ENCODE data around the gene ZNF184. TPM values are rescaled to one million over a fixed set of nuclear protein-coding genes. Genes with fewer than 3 reads are reported as not detected.

Gene ZNF184
- total and polyA plus RNA-seq, 10 of the 15 experiments (the other 5 are each of a cell fraction or from before 2014, with no cell fraction given) = 4.1 to 15.1 (median 8.3) TPM

DNA sequence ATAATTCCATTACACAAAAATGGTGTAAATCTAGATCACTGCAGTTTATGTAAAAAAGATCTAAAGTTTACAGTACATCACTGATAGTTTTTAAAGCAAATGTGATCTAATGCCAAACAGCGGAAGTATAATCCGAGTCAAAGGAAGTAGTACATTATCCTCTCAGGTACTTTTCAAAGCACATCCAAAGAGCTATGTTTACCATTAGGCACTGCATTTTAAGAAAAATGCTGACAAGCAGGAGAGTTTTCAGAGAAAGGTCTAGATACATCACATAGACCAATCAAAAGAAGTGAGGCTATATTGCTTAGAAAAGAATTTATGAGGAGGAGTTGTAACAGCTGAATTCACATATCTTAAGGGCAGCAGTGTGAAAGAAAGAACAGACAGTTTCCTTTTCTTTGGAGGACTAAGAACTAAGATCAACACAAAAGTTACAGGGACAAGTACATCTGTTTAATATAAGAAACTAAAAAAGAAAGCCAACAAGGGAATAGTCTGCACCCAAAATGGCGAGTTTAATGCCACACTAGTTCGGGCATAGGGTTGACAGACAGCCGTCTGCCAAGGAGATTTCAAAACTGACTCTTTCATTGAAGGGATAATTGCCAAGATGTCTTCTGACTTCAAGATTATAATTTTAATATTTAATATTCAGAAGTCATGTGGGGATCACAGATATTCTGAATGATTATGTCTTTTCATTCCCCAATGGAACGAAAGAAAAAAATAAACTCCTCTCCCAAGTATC, 1.4 kb downstream of the ZNF184 start:
- no peak for ATAC-seq
- FAIRE-seq = no peak
- BruUV-seq (replicated peaks) = TSS peak; percentile 76
- Histone ChIP-seq H3K4me2 (ENCODE audit: control insufficient read depth, insufficient read depth) (peak overlapping the region; percentile 77), H4K20me1 (ENCODE audit: control insufficient read depth, insufficient read depth) (no peaks in the 10 kb centered on the region), H3K9ac (ENCODE audit: control insufficient read depth, insufficient read depth, low read length) (peak overlapping the region; percentile 82), H3K79me2 (ENCODE audit: control insufficient read depth, insufficient read depth, low read length) (peaks cover 31% of the 10 kb centered on the region), H3K36me3 (ENCODE audit: control insufficient read depth in 2 of 2, insufficient read depth in 2 of 2, low read length in 1 of 2) (peaks cover 0 to 10% of the 10 kb centered on the region in 2 experiments; a peak in 2 of 4 replicates), H3K27ac (ENCODE audit: control insufficient read depth, insufficient read depth) (peak overlapping the region; percentile 85), H3K27me3 (replicated peaks in 1 of 2; ENCODE audit: control insufficient read depth in 2 of 2, insufficient read depth in 2 of 2, low read length in 1 of 2) (no peaks in the 10 kb centered on the region), H3K4me3 (peak overlapping the region; percentile 97), H2AFZ (ENCODE audit: control insufficient read depth, low read depth, low read length) (peak overlapping the region; percentile 95), H3K4me1 (ENCODE audit: control insufficient read depth, insufficient read depth, low read length) (0 out of 2 replicates have a peak, but pooled peaks cover 3% of the 10 kb centered on the region), H3K9me3 (replicated peaks; ENCODE audit: control insufficient read depth, insufficient read depth, low read length) (peaks cover 8% of the 10 kb centered on the region)
- 36% methylated on average over 6 of the region's 6 CpGs for WGBS (ENCODE audit: insufficient coverage, insufficient replicate concordance, low lambda C conversion rate, missing lambda C conversion rate)
- no peak for DNase-seq (ENCODE audit: low read depth, low spot score)
- TF ChIP-seq PKNOX1 (IDR thresholded peaks at IDR 0.05) = peak; percentile 67
- TF ChIP-seq HDGF (IDR thresholded peaks at IDR 0.05) = no peak
- in situ Hi-C loops (cut with MboI) = loop anchor here (10.0 kb wide), 2 partner anchors 423 to 1147 kb away; a partner anchor contains a TSS
- RAD21 ChIA-PET (ENCODE audit: unreplicated experiment) = interaction anchor here (1.0 kb wide), 1 partner anchor 1257 kb away, joined by 3 read pairs; no protein-coding TSS in a partner anchor
- POLR2A ChIA-PET = interaction anchor here (0.7 kb wide), 1 partner anchor 307 kb away, joined by 3 read pairs; no protein-coding TSS in a partner anchor
- SMC1A ChIA-PET (ENCODE audit: uncharacterized antibody, unreplicated experiment) = interaction anchor here (0.7 to 2.0 kb wide), 3 partner anchors 8 to 316 kb away, joined by 3 to 5 read pairs (median 3); no protein-coding TSS in a partner anchor
- CTCF ChIA-PET = interaction anchor here (1.0 to 1.7 kb wide), 5 partner anchors 8 to 425 kb away, joined by 3 to 7 read pairs (median 4); no protein-coding TSS in a partner anchor
- intact Hi-C loops (cut with micrococcal nuclease; ENCODE audit: unreplicated experiment) = loop anchor here (2.0 to 10.0 kb wide), 3 partner anchors 283 to 1147 kb away; a partner anchor contains a TSS

- CTCF ChIA-PET = interaction anchor here (1.2 to 1.4 kb wide), 2 partner anchors 9 to 28 kb away, joined by 5 read pairs; no protein-coding TSS in a partner anchor
- SMC1A ChIA-PET (ENCODE audit: uncharacterized antibody, unreplicated experiment) = interaction anchor here (0.9 to 2.0 kb wide), 2 partner anchors 9 to 16 kb away, joined by 3 to 5 read pairs; no protein-coding TSS in a partner anchor
- intact Hi-C loops (cut with micrococcal nuclease; ENCODE audit: unreplicated experiment) = loop anchor here (10.0 kb wide), 2 partner anchors 425 to 1145 kb away; a partner anchor contains a TSS
- peaks cover 31% of the 10 kb centered on the region for H3K79me2 ChIP-seq (ENCODE audit: control insufficient read depth, insufficient read depth, low read length)
- H4K20me1 ChIP-seq (ENCODE audit: control insufficient read depth, insufficient read depth) = no peaks in the 10 kb centered on the region
- 59% methylated on average over 2 of the region's 2 CpGs for WGBS (ENCODE audit: insufficient coverage, insufficient replicate concordance, low lambda C conversion rate, missing lambda C conversion rate)
- in situ Hi-C loops (cut with MboI) = loop anchor here (10.0 kb wide), 2 partner anchors 425 to 1145 kb away; a partner anchor contains a TSS
- RAD21 ChIA-PET (ENCODE audit: unreplicated experiment) = interaction anchor here (0.6 to 1.0 kb wide), 3 partner anchors 34 to 140 kb away, joined by 3 to 4 read pairs (median 3); partner anchors contain the start of gene ZNF391
- no peaks in the 10 kb centered on the region for H3K27me3 ChIP-seq (replicated peaks in 1 of 2; ENCODE audit: control insufficient read depth in 2 of 2, insufficient read depth in 2 of 2, low read length in 1 of 2)
- H3K36me3 ChIP-seq (ENCODE audit: control insufficient read depth in 2 of 2, insufficient read depth in 2 of 2, low read length in 1 of 2) = peaks cover 0 to 16% of the 10 kb centered on the region in 2 experiments; a peak in 2 of 4 replicates
- H3K9me3 ChIP-seq (replicated peaks; ENCODE audit: control insufficient read depth, insufficient read depth, low read length) = peaks cover 11% of the 10 kb centered on the region
- no peak for FAIRE-seq
- H3K27ac ChIP-seq (ENCODE audit: control insufficient read depth, insufficient read depth) = no peak overlapping the region
- H3K4me2 ChIP-seq (ENCODE audit: control insufficient read depth, insufficient read depth) = peak overlapping the region; percentile 77
- H3K9ac ChIP-seq (ENCODE audit: control insufficient read depth, insufficient read depth, low read length) = no peak overlapping the region
- ATAC-seq = no peak
- no peak overlapping the region for H3K4me3 ChIP-seq
- POLR2A ChIA-PET = interaction anchor here (0.5 to 1.4 kb wide), 3 partner anchors 9 to 78 kb away, joined by 3 to 7 read pairs (median 3); no protein-coding TSS in a partner anchor
- H3K4me1 ChIP-seq (ENCODE audit: control insufficient read depth, insufficient read depth, low read length) = 0 out of 2 replicates have a peak, but pooled peaks cover 3% of the 10 kb centered on the region
- BruUV-seq (replicated peaks) = no TSS peak
- no peak for DNase-seq (ENCODE audit: low read depth, low spot score)
- no peak overlapping the region for H2AFZ ChIP-seq (ENCODE audit: control insufficient read depth, low read depth, low read length)
- TF ChIP-seq HDAC6 (IDR thresholded peaks at IDR 0.05; ENCODE audit: unreplicated experiment) (no peak), USF1 (IDR thresholded peaks at IDR 0.05; ENCODE audit: borderline replicate concordance, extremely low read length, insufficient read depth, low read depth, low read length) (no peak), JUNB (IDR thresholded peaks at IDR 0.05) (no peak), SREBF2 (IDR thresholded peaks at IDR 0.05; ENCODE audit: low read length) (no peak), ATF3 (IDR thresholded peaks at IDR 0.05; ENCODE audit: borderline replicate concordance, extremely low read depth, low read depth, low read length) (no peak), YBX1 (IDR thresholded peaks at IDR 0.05) (no peak)
Measured at GRCh38 chr6:27470023-27470422, 2.9 kb downstream of the ZNF184 start.

Data from GM12878 (cell line).